Aorta (tissue), 5 donors: ENCODE results near the gene SERPINB1. TPM values are rescaled to one million over a fixed set of nuclear protein-coding genes. Genes with fewer than 3 reads are reported as not detected.

ENCODE experiments used
- ATAC-seq: fragments of 200-7000 bp; cut with Tn5 transposase; one replicate; pipeline ENCODE4 v1.9.1; 2022; ENCODE audit warnings: moderate library complexity; ENCODE audit not compliant: low FRiP score
- DNase-seq, 2 donors: peaks; one replicate each; pipeline ENCODE4 v3.0.0-alpha.2; 2020
- H3K27ac ChIP-seq, 2 donors: one replicate each; pipeline ENCODE4 v1.5.1; 2013; ENCODE audit warnings: low read length in 2 of 2, mild to moderate bottlenecking in 2 of 2, moderate library complexity in 2 of 2, control low read depth in 1 of 2, inconsistent platforms in 1 of 2, low read depth in 1 of 2
- H3K27me3 ChIP-seq, 2 donors: one replicate each; pipeline ENCODE4 v1.6.1; 2013; ENCODE audit warnings: control low read depth in 1 of 2, low read length in 1 of 2, mild to moderate bottlenecking in 1 of 2, moderate library complexity in 1 of 2; ENCODE audit not compliant: insufficient read depth in 2 of 2, control insufficient read depth in 1 of 2
- H3K36me3 ChIP-seq, 2 donors: one replicate each; pipeline ENCODE4 v1.6.1; 2013; ENCODE audit warnings: control low read depth in 1 of 2, low read length in 1 of 2, mild to moderate bottlenecking in 1 of 2; ENCODE audit not compliant: insufficient read depth in 2 of 2, control insufficient read depth in 1 of 2
- H3K4me1 ChIP-seq, 2 donors: one replicate each; pipeline ENCODE4 v1.6.1; 2013; ENCODE audit warnings: low read length in 2 of 2, control low read depth in 1 of 2, mild to moderate bottlenecking in 1 of 2, moderate library complexity in 1 of 2; ENCODE audit not compliant: insufficient read depth in 2 of 2, control insufficient read depth in 1 of 2
- H3K4me3 ChIP-seq, 2 donors: one replicate each; pipeline ENCODE4 v1.5.1; 2013; ENCODE audit warnings: low read length in 2 of 2, control low read depth in 1 of 2, mild to moderate bottlenecking in 1 of 2
- H3K9me3 ChIP-seq: one replicate; pipeline ENCODE4 v1.6.1; 2013; ENCODE audit warnings: mild to moderate bottlenecking, low read length; ENCODE audit not compliant: control insufficient read depth
- WGBS, 2 donors: extraction: QIAGEN DNeasy Blood & Tissue Kit; methylation state at CpG; one replicate each; pipeline ENCODE4 v1.1.7; 2013; 5-methylcytosine and 5-hydroxymethylcytosine counted together
- intact Hi-C, 2 donors: fragments of 100-400 bp; cut with DNase I; formaldehyde crosslinking; loops; one replicate each; pipeline versions ENCODE4 v1.14.2 to v1.15.0; 2022
- polyA plus RNA-seq, 2 donors: library from polyadenylated mRNA; stranded (reverse); fragments of 200-250 nt; gene quantifications; one replicate each; pipeline ENCODE4 v1.2.3, GENCODE V29; 2013
- total RNA-seq, 2 donors: library from RNA; stranded (reverse); fragmentation: NEBNext Ultra II Directional; extraction: Animal tissue kit (Norgen Biotek cat#: 25700); gene quantifications; one replicate each; pipeline ENCODE4 v1.2.1, GENCODE V29; 2021
- donor health status: healthy with polysubstance abuse.
- donor health status: Bipolar disorder and iron deficiency.
- donor health status: DM: no; HTN: no; CAD: no.
- donor health status: DM: no; HTN: no; CAD: no.
- donor health status: DM: yes; HTN: yes; CAD: no.

The SERPINB1 gene
- total and polyA plus RNA-seq, 4 donors: 30.2 to 59.5 (median 44.7) TPM

DNA sequence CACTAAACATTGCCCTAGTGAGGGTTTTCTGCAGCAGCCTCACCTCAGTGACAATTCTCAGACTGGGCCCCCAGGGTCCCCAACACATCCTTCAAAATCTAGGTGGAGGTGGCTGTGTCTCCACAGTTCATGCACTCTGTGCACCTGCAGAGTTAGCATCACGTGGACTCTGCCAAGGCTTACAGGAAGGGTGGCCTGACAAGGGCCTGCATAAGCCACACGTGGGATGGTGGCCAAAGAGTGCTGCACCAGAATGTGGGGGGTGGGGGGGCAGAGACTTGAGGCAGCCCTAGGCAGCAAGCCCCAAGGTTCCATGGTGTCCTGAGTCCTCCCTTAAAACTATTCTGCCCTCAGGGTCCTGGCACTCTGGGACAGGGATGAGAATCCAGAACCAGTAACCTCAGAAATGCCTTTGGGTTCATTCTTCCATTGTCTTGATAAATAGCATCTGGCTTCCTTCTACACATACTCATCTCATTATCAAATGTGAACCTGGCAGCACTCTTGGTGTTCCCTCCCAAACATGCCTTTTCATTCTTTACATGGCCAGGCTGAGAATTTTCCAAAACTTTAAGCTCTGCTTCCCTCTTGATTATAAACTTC, 1.6 kb upstream of the SERPINB1 start:
- no peak for ATAC-seq
- no peaks in the 10 kb centered on the region for H3K9me3 ChIP-seq
- WGBS, 2 donors: 58 to 78% methylated on average over 2 of the region's 2 CpGs
- H3K27me3 ChIP-seq: no peaks in the 10 kb centered on the region
- no peak overlapping the region for H3K27ac ChIP-seq
- intact Hi-C loops: loop anchor here (5.0 kb wide), 2 partner anchors 51 to 144 kb away; no protein-coding TSS in a partner anchor
- H3K36me3 ChIP-seq: no peaks in the 10 kb centered on the region
- no peak for DNase-seq
- H3K4me1 ChIP-seq: peaks cover 0 to 3% of the 10 kb centered on the region in 2 donors
- H3K4me3 ChIP-seq: no peak overlapping the region

DNA sequence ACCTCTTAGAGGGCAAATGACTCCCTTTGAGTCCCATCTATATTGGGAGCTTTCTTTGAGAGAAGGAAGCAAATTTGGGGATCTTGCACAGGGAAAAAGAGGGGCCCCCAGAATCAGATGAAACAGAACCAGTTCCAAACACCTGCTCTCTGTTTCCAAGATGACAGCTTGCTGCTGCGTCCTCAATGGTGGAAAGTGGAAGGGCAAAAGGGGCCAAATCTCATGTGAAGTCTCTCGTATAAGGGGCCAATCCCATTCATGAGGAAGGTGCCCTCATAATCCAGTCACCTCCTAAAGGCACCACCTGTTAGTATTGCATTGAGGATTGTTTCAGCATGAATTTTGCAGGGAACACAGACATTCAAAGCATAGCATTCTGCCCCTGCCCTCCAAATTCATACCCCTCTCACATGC, 483 bp upstream of the SERPINB1 start:
- Histone ChIP-seq H3K27me3 (no peaks in the 10 kb centered on the region), H3K9me3 (no peaks in the 10 kb centered on the region), H3K36me3 (peaks cover 2 to 3% of the 10 kb centered on the region in 2 donors), H3K4me1 (peaks cover 0 to 3% of the 10 kb centered on the region in 2 donors), H3K27ac (peak overlapping the region; percentile 78 to 84), H3K4me3 (peak overlapping the region in 1 of 2 donors; percentile 36)
- intact Hi-C loops: loop anchor here (5.0 kb wide), 2 partner anchors 50 to 145 kb away; no protein-coding TSS in a partner anchor
- DNase-seq (no peak), ATAC-seq (no peak)
- 90 to 92% methylated on average over 2 of the region's 2 CpGs for WGBS, 2 donors

DNA sequence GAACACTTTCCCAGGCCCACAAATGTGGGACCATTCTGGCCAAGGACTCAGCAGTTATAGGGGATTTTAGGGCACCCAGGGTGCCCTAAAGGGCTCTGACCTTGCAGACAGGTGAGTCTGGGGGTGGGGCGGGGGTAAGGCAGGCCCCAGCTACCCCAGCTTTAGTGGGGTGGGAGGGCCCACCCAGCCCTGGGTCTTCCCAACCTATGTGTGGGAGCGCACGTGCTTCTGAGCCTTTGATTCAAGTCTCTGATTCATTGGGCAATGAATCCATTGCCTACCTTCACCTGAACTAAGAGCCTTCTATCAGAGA, 958 bp downstream of the SERPINB1 start:
- Histone ChIP-seq H3K4me1 (peaks cover 0 to 3% of the 10 kb centered on the region in 2 donors), H3K27ac (peak overlapping the region in 1 of 2 donors; percentile 2), H3K4me3 (peak overlapping the region; percentile 36 to 61), H3K27me3 (no peaks in the 10 kb centered on the region), H3K9me3 (no peaks in the 10 kb centered on the region), H3K36me3 (peaks cover 2 to 3% of the 10 kb centered on the region in 2 donors)
- 74 to 87% methylated on average over 3 of the region's 3 CpGs for WGBS, 2 donors
- intact Hi-C loops: loop anchor here (5.0 kb wide), 2 partner anchors 48 to 147 kb away; no protein-coding TSS in a partner anchor
- DNase-seq (no peak), ATAC-seq (no peak)

GRCh38 chr6:2839982-2840748, 1.5 kb downstream of the SERPINB1 start:
- no peak for DNase-seq
- Histone ChIP-seq H3K4me3 (peak overlapping the region in 1 of 2 donors; percentile 36), H3K27ac (peak overlapping the region in 1 of 2 donors; percentile 2), H3K27me3 (no peaks in the 10 kb centered on the region), H3K36me3 (peaks cover 2 to 3% of the 10 kb centered on the region in 2 donors), H3K4me1 (peaks cover 0 to 3% of the 10 kb centered on the region in 2 donors), H3K9me3 (no peaks in the 10 kb centered on the region)
- intact Hi-C loops: loop anchor here (5.0 kb wide), 2 partner anchors 48 to 147 kb away; no protein-coding TSS in a partner anchor
- WGBS, 2 donors: 44 to 55% methylated on average over 12 of the region's 12 CpGs
- no peak for ATAC-seq

GRCh38 chr6:2839195-2839981, 2.3 kb downstream of the SERPINB1 start:
- H3K9me3 ChIP-seq: no peaks in the 10 kb centered on the region
- no peak for DNase-seq
- intact Hi-C loops: no loop called here
- ATAC-seq: no peak
- no peak overlapping the region for H3K4me3 ChIP-seq
- H3K4me1 ChIP-seq: peaks cover 0 to 3% of the 10 kb centered on the region in 2 donors
- 52 to 61% methylated on average over 9 of the region's 9 CpGs for WGBS, 2 donors
- H3K27me3 ChIP-seq: no peaks in the 10 kb centered on the region
- no peak overlapping the region for H3K27ac ChIP-seq
- H3K36me3 ChIP-seq: peaks cover 2 to 3% of the 10 kb centered on the region in 2 donors

DNA sequence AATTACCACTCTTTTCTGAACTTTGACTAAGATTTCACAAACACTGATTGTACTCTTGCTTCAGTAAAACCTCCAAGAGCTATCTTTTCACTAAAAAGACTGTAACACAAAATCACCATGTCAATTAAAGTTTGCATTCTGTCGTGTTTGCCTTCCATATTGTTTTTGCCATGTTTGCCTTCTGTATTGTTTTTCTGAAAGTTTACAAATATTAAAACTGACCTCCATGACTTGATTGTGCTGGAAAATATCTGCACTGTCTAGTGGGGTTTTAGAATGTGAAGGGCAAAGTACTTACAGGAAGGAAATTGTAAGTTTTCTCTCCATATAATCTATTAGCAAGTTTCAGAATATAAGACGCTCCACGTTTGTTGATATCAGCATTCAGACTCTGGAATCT, 3.4 kb downstream of the SERPINB1 start:
- Histone ChIP-seq H3K27ac (no peak overlapping the region), H3K9me3 (no peaks in the 10 kb centered on the region), H3K4me3 (no peak overlapping the region), H3K4me1 (peaks cover 0 to 3% of the 10 kb centered on the region in 2 donors), H3K27me3 (no peaks in the 10 kb centered on the region), H3K36me3 (peaks cover 2 to 7% of the 10 kb centered on the region in 2 donors)
- no peak for ATAC-seq
- intact Hi-C loops: no loop called here
- 67 to 80% methylated on average over 3 of the region's 3 CpGs for WGBS, 2 donors
- DNase-seq: no peak

DNA sequence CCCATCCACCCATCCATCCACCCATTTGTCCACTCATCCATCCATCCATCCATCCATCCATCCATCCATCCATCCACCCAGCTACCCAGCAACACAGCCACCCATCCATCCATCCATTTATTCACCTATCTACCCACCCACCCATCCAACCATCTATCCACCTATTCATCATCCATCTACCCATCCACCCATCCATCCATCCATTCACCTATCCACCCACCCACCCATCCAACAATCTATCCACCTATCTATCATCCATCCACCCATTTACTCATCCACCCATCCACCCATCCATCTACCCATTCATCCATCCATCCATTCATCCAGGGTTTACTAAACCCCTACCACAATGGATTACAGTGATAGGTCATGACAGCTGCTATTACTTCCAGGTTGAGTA, 7.4 kb downstream of the SERPINB1 start:
- intact Hi-C loops: no loop called here
- H3K36me3 ChIP-seq: peaks cover 2 to 7% of the 10 kb centered on the region in 2 donors
- H3K27ac ChIP-seq: no peak overlapping the region
- H3K9me3 ChIP-seq: no peaks in the 10 kb centered on the region
- H3K4me3 ChIP-seq: no peak overlapping the region
- ATAC-seq (no peak), DNase-seq (no peak)
- H3K27me3 ChIP-seq: no peaks in the 10 kb centered on the region
- H3K4me1 ChIP-seq: no peaks in the 10 kb centered on the region

- 84 to 90% methylated on average over 2 of the region's 2 CpGs for WGBS, 2 donors
- intact Hi-C loops: no loop called here
- DNase-seq: no peak
- Histone ChIP-seq H3K4me3 (no peak overlapping the region), H3K4me1 (no peaks in the 10 kb centered on the region), H3K27me3 (no peaks in the 10 kb centered on the region), H3K27ac (no peak overlapping the region), H3K9me3 (no peaks in the 10 kb centered on the region), H3K36me3 (peaks cover 0 to 4% of the 10 kb centered on the region in 2 donors)
- no peak for ATAC-seq
These were observed 10.3 kb downstream of the SERPINB1 start for GRCh38 chr6:2831392-2831791.
